Measurements from ENCODE around the gene GIMAP6. TPM values are rescaled to one million over a fixed set of nuclear protein-coding genes. Genes with fewer than 3 reads are reported as not detected.
"Not testable (repeated sequence)": the region's sequence is repeated elsewhere in the genome, so short reads cannot be mapped to it uniquely, and the experiment has no call there.

Gene GIMAP6
- total RNA-seq, 1 donor: 0.18 TPM

- no peak for DNase-seq (ENCODE audit: low read depth)
- TF ChIP-seq CTCF (IDR thresholded peaks at IDR 0.05; ENCODE audit: insufficient read depth, low read length): no peak
Observed at GRCh38 chr7:150666412-150666811, 34.2 kb upstream of the GIMAP6 start.

GRCh38 chr7:150665896-150666295 lies 33.7 kb upstream of the GIMAP6 start:
- H3K4me3 ChIP-seq (ENCODE audit: low read depth, low read length): no peak overlapping the region
- no peak for DNase-seq (ENCODE audit: low read depth)
- no peak for TF ChIP-seq CTCF (IDR thresholded peaks at IDR 0.05; ENCODE audit: insufficient read depth, low read length)

More at GRCh38 chr7:150666412-150666811, 34.2 kb upstream of the GIMAP6 start:
- no peak overlapping the region for H3K4me3 ChIP-seq (ENCODE audit: low read depth, low read length)

GRCh38 chr7:150665089-150665748 lies 33.0 kb upstream of the GIMAP6 start:
- no peak overlapping the region for H3K4me3 ChIP-seq (ENCODE audit: low read depth, low read length)
- TF ChIP-seq CTCF (IDR thresholded peaks at IDR 0.05; ENCODE audit: insufficient read depth, low read length): no peak
- no peak for DNase-seq (ENCODE audit: low read depth)

- DNase-seq (ENCODE audit: low read depth): no peak
- no peak for TF ChIP-seq CTCF (IDR thresholded peaks at IDR 0.05; ENCODE audit: insufficient read depth, low read length)
- no peak overlapping the region for H3K4me3 ChIP-seq (ENCODE audit: low read depth, low read length)
Observed at GRCh38 chr7:150663802-150664494, 31.8 kb upstream of the GIMAP6 start.

- not testable (repeated sequence) for DNase-seq (ENCODE audit: low read depth); H3K4me3 ChIP-seq (ENCODE audit: low read depth, low read length)
Observed at GRCh38 chr7:150662821-150663220, 30.6 kb upstream of the GIMAP6 start.

GRCh38 chr7:150660939-150661613 lies 28.9 kb upstream of the GIMAP6 start:
- H3K4me3 ChIP-seq (ENCODE audit: low read depth, low read length): no peak overlapping the region
- no peak for DNase-seq (ENCODE audit: low read depth)
- no peak for TF ChIP-seq CTCF (IDR thresholded peaks at IDR 0.05; ENCODE audit: insufficient read depth, low read length)

- TF ChIP-seq CTCF (IDR thresholded peaks at IDR 0.05; ENCODE audit: insufficient read depth, low read length): no peak
- DNase-seq (ENCODE audit: low read depth): no peak
- H3K4me3 ChIP-seq (ENCODE audit: low read depth, low read length): no peak overlapping the region
Observed at GRCh38 chr7:150657526-150657925, 25.3 kb upstream of the GIMAP6 start.

Measured in fibroblast of the aortic adventitia (primary cell).